NK-92 (cell line): Measurements from ENCODE around the gene EBI3.
"Not testable (repeated sequence)": the region's sequence is repeated elsewhere in the genome, so short reads cannot be mapped to it uniquely, and the experiment has no call there.

ENCODE experiments used
- DNase-seq: peaks from one replicate; lab custom pipeline; 2025; ENCODE audit not compliant: unreplicated experiment; lab: John Stamatoyannopoulos, UW

The EBI3 gene

GRCh38 chr19:4229179-4229931 is at the start of gene EBI3:
Gene EBI3 (plus strand): TSS chr19:4229523. CDS start chr19:4229551, 28 bp downstream.
- no peak for DNase-seq

DNA sequence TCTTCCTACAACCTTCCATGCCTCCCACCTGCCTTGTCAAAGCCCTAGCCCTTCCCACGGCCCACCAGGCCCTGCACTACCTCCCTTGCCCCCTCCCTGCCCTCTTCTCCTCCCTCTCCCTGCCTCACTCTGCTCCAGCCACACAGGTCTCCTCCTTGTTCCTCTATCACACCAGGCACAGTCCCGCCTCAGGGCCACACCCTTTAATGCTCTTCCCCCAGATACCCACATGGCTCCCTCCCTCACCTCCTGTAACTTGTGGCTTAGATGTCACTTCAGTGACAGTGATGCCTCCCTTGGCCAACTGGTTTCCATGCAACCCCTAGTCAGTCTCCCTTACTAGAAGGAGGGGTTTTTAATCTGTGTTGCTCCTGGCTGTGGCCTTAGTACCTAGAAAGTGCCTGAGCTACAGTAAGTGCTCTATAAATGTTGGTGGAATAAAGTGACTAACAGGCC is 48.2 kb upstream of the EBI3 start:
- no peak for DNase-seq

- DNase-seq: no peak
These were observed 47.1 kb upstream of the EBI3 start, which contains the start of the genes ANKRD24 and SIRT6 for GRCh38 chr19:4182084-4182810. Gene ANKRD24 (plus strand): TSS chr19:4182689. CDS start chr19:4186426, 3,737 bp downstream. Gene SIRT6 (minus strand): TSS chr19:4182563. CDS start chr19:4182539, 24 bp downstream.

DNA sequence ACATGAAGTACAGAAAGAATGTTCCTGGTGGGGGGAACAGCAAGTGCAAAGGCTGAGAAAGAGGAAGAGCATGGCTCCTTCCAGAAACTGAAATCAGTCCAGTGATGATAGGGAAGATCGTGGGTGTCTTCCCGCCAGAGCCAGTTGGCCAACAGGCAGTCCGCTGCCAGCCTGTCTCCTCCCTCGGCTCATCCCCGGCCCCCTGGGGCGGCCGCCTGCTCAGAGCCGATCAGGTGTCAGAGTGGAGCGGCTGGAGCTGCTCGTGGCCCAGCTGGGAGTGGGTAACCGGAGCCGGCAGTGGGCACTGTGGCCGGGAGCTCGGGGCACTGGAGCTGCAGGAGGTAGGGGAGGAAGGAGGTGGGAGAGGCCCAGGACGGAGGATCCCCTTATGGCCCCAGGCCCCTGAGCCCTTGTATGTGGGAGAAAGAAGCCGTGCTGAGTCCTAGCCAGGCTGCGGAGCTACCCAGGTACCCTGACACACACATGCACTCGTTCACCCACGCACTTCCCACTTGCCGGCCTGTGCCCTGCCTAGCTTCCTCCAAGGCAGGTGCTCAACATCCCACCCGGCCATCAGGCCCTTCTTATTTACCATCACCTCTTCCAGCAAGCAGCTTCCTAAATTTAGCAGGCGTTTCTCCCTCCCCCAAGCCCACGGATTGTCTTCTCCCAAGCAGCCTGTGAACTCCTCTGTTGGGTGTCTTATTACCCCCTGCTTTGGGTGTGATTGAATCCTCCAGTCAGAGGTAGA is 45.2 kb upstream of the EBI3 start:
- no peak for DNase-seq

- no peak for DNase-seq
These were observed 44.5 kb upstream of the EBI3 start for GRCh38 chr19:4184718-4185352.

DNA sequence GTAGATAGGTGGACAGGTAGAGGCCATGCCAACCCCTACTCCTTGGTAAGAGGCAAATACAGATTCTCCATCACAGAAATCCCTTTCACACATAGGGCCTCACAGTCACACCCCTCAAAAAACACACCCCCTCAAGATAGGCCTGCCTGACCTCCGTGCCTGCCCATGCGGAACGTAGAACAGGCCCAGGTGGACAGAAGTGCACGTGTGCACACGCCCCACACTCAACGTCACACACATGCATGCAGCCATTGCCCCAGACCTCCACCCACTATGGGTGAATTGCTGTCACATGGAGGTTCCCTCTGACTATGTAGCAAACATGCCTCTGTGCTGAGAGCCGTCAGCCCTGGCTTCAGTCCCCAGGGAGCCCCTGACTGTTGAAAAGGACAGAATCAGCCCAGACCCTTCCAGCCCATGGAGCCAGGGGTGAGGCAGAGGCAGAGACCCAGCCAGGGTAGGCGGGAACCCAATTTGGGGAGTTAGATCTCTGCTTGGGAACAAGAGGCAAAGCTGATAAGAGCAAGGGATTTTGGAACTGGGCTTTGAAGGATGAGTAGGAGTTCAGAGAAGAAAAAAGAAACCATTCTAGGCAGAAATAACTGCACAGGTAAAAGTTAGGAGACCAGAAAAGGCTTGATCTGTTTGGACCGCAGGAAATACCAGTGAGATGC is 43.8 kb upstream of the EBI3 start:
- DNase-seq: no peak

DNA sequence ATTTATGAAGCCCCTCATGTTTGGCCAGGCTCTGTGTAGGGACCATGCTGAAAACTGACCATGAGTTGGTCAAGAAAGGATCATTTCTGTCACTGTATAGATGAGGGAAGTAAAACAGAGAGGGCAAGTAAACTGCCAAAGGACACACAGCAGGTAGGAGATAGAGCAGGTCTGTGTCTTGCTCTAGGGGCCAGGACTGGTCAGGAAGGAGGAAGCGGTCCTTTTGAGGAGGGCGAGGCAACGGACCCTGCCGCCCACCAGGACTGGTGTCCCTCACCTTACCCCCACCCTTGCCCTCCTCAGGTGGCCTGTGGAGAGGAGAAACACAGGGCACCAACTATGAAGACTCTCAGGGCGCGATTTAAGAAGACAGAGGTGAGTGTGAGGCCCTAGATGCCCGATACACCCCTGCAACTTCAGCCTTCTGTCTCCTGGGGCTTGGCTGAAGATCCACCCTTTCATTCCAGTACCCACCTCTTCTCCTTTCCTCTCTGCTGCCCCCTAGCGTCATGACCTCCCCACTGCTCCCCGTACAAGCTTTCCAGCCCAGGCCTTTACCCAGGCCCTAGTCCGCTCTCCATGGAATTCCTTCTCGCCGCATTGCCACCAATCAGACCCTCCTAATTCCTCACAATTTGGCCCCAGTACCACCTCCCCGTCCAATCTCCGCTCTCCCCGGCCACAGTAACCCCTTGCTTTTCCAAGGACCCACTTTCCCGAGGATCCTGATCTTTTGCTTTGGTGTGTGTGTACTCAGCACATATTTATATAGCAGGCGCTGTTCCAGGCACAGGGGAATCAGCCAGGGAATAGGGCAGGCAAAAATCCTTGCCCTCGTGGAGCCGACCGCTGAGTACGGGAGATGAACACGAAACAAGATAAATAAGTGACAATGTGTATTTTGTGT is 43.0 kb upstream of the EBI3 start:
- no peak for DNase-seq

- DNase-seq: no peak
These were observed 41.8 kb upstream of the EBI3 start for GRCh38 chr19:4187313-4188122.

DNA sequence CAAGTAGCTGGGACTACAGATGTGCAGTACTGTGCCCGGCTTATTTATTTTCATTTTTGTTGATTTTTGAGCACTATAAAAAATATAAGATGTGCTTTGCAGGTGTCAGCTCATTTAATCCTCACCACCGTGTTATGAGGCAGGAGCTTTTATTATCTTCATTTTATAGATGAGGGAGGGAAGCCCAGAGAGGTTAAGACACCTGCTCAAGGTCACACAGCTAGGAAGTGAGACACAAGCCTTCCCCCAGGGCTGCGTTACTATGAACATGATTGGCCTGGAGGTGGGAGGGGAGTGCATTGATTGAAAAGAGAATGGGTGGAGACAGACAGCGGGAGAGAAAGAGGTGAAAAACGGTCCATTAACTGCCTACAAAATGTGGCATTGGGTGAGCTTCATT is 39.7 kb upstream of the EBI3 start:
- DNase-seq: no peak

DNA sequence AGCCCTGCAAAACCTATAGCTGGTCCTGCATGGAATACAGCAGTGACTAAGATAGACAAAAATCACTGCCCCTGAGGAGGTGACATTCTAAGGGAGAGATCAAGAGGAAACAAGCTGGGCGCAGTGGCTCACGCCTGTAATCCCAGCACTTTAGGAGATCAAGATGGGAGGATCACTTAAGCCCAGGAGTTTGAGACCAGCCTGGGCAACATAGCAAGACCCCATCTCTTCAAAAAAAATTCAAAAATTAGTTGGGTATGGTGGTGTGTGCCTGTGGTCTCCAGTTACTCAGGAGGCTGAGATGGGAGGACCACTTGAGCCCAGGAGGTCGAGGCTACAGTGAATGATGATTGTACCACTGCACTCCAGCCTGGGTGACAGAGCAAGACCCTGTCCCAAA is 36.8 kb upstream of the EBI3 start:
- DNase-seq: not testable (repeated sequence)

GRCh38 chr19:4194353-4194752 is 35.0 kb upstream of the EBI3 start:
- no peak for DNase-seq

GRCh38 chr19:4196009-4196408 is 33.3 kb upstream of the EBI3 start:
- DNase-seq: no peak

DNA sequence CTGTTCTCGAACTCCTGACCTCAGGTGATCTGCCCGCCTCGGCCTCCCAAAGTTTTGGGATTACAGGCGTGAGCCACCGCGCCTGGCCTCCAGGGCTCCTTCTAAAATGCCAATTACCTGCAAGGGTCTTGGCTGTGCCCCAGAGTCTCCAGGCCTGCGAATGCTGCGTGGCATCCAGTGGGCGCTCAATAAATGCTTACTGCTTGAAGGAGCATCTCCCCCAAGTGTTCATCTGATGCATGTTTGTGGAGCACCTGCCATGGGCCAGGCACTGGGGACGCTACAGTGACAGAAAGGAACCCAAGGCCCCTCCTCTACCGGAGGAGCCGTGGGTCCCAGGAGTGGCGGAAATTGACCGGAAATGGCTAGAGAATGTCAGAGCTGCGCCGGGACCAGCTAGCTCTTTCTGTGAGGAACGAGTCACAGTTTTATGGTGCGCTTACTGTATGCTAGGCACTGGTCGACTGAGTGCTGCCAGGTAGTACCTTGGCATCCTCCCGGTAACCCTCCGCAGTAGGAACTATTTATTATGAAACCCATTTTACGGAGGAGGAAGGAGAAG is 32.7 kb upstream of the EBI3 start:
- DNase-seq: no peak

GRCh38 chr19:4197228-4197624 is 32.1 kb upstream of the EBI3 start:
- no peak for DNase-seq

DNA sequence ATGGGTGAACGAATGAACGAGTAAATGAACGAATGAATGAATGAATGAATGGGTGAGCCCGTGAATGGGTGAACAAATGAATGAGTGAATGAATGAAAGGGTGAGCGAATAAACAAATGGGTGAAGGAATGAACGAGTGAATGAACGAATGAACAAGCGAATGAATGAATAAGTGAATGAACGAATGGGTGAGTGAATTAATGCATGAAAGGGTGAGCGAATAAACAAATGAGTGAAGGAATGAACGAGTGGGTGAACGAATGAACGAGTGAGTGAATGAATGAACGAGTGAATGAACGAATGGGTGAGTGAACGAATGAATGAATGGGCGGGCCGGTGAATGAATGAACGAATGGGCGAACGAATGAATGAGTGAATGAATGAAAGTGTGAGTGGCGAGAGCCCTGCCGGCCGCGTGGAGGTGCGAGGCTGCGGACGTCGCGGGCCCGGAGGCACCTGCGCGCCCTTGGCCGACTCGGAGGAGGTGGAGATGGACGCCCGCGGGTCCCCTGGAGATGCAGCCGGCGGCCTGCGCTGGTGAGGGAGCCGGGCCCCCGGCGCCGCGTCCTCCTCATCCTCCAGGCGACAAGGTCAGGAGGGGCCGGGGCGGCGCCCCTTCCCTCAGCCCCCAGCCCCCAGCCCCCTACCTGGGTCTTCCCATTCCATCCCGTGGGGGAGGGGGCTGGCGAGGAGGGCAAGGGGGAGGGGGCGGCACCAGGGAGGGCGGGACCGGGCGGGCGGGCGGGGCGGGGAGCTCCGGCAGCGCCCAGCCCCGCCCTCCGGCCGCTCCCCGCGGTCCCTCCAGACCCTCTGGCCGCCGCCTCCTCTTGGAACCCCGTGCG is 31.5 kb upstream of the EBI3 start:
- no peak for DNase-seq

DNA sequence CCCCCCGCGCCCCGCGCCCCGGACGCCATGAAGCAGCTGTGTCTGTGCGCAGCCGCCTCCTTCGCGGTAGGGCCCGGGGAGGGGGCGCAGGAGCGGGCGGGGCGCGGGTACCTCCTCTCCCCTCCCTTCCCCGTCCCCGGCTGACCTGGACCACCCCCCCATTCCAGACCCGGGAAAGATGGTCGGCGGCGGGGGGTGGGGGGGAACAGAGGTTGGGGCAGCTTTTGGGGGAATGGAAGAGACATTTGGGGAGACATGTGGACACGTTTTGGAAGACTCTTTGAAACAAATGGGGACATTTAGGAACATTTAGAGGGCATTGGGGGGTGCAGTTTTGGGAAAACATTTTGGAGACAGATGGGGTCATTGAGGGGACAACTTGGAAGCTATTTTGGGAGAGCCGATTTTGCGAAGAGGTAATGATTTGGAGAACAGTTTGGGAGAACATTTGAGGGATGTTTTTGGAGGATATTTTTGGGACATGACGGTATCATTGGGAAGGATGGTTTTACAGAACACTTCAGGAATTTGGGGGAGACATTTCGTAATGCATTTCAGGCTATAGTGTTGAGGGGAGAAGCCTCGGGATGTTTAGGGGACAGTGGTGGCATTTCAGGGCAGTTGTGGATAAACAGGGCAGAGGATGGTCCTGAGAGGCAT is 30.7 kb upstream of the EBI3 start:
- DNase-seq: no peak
